ELF-1 (cell line): ENCODE data around the gene LMCD1.
"Not testable (repeated sequence)": the region's sequence is repeated elsewhere in the genome, so short reads cannot be mapped to it uniquely, and the experiment has no call there.

ENCODE experiments used
- DNase-seq: peaks from one replicate; pipeline ENCODE4 v3.0.0-alpha.2; 2016; ENCODE audit warnings: low read depth, low spot score

The LMCD1 gene

GRCh38 chr3:8559351-8559750, 57.7 kb downstream of the LMCD1 start:
- no peak for DNase-seq

- no peak for DNase-seq
Measured at GRCh38 chr3:8560366-8561007, 58.9 kb downstream of the LMCD1 start.

GRCh38 chr3:8561370-8561769, 59.7 kb downstream of the LMCD1 start:
- no peak for DNase-seq

- DNase-seq = no peak
Measured at GRCh38 chr3:8562081-8562595, 60.5 kb downstream of the LMCD1 start.

GRCh38 chr3:8563146-8563545, 61.5 kb downstream of the LMCD1 start:
- no peak for DNase-seq

GRCh38 chr3:8563597-8563996, 62.0 kb downstream of the LMCD1 start:
- DNase-seq = no peak

GRCh38 chr3:8565376-8565775, 63.8 kb downstream of the LMCD1 start:
- DNase-seq = no peak

GRCh38 chr3:8567784-8568575, 66.4 kb downstream of the LMCD1 start:
- no peak for DNase-seq

- no peak for DNase-seq
Measured at GRCh38 chr3:8571256-8571655, 69.6 kb downstream of the LMCD1 start.

GRCh38 chr3:8573342-8573926, 71.8 kb downstream of the LMCD1 start:
- no peak for DNase-seq

- DNase-seq = no peak
Measured at GRCh38 chr3:8574040-8574669, 72.5 kb downstream of the LMCD1 start.

GRCh38 chr3:8574670-8575322, 73.2 kb downstream of the LMCD1 start:
- DNase-seq = no peak

- DNase-seq = no peak
Measured at GRCh38 chr3:8575364-8576104, 73.9 kb downstream of the LMCD1 start.

- DNase-seq = no peak
Measured at GRCh38 chr3:8576436-8576835, 74.8 kb downstream of the LMCD1 start.

- DNase-seq = no peak
Measured at GRCh38 chr3:8576841-8577571, 75.4 kb downstream of the LMCD1 start.

- no peak for DNase-seq
Measured at GRCh38 chr3:8578282-8578681, 76.7 kb downstream of the LMCD1 start.

GRCh38 chr3:8579096-8579495, 77.5 kb downstream of the LMCD1 start:
- no peak for DNase-seq

GRCh38 chr3:8579943-8580342, 78.3 kb downstream of the LMCD1 start:
- DNase-seq = no peak

- DNase-seq = not testable (repeated sequence)
Measured at GRCh38 chr3:8580434-8580833, 78.8 kb downstream of the LMCD1 start.

GRCh38 chr3:8581373-8581772, 79.8 kb downstream of the LMCD1 start:
- no peak for DNase-seq
